HG03196 (cell line): ENCODE measurements around the gene SIK3.

ENCODE experiments used
- ATAC-seq: cut with Tn5 transposase; IDR thresholded peaks from one replicate; pipeline ENCODE4 v1.9.1; 2021; ENCODE audit not compliant: unreplicated experiment

Gene SIK3

GRCh38 chr11:116871248-116871647 is 227.0 kb downstream of the SIK3 start:
- no peak for ATAC-seq

- ATAC-seq: no peak
Observed at GRCh38 chr11:116870054-116870453, 228.2 kb downstream of the SIK3 start.

- no peak for ATAC-seq
Observed at GRCh38 chr11:116869610-116870009, 228.6 kb downstream of the SIK3 start.

GRCh38 chr11:116868066-116868465 is 230.2 kb downstream of the SIK3 start:
- ATAC-seq: no peak

- no peak for ATAC-seq
Observed at GRCh38 chr11:116867619-116868018, 230.6 kb downstream of the SIK3 start.

GRCh38 chr11:116866804-116867455 is 231.3 kb downstream of the SIK3 start:
- no peak for ATAC-seq

GRCh38 chr11:116865696-116866095 is 232.5 kb downstream of the SIK3 start:
- ATAC-seq: no peak

GRCh38 chr11:116864531-116864930 is 233.7 kb downstream of the SIK3 start:
- ATAC-seq: no peak

GRCh38 chr11:116862951-116863350 is 235.3 kb downstream of the SIK3 start:
- no peak for ATAC-seq

GRCh38 chr11:116862185-116862584 is 236.0 kb downstream of the SIK3 start:
- ATAC-seq: no peak

GRCh38 chr11:116861539-116861938 is 236.7 kb downstream of the SIK3 start:
- ATAC-seq: no peak

GRCh38 chr11:116860303-116860702 is 237.9 kb downstream of the SIK3 start:
- ATAC-seq: no peak

- no peak for ATAC-seq
Observed at GRCh38 chr11:116859175-116859574, 239.1 kb downstream of the SIK3 start.

- no peak for ATAC-seq
Observed at GRCh38 chr11:116857936-116858335, 240.3 kb downstream of the SIK3 start.

- ATAC-seq: no peak
Observed at GRCh38 chr11:116857316-116857715, 240.9 kb downstream of the SIK3 start.

GRCh38 chr11:116856423-116856822 is 241.8 kb downstream of the SIK3 start:
- no peak for ATAC-seq

- no peak for ATAC-seq
Observed at GRCh38 chr11:116855413-116855812, 242.8 kb downstream of the SIK3 start.

GRCh38 chr11:116853461-116854073 is 244.7 kb downstream of the SIK3 start:
- ATAC-seq: peak; percentile 82

- no peak for ATAC-seq
Observed at GRCh38 chr11:116852261-116853031, 245.8 kb downstream of the SIK3 start.

- no peak for ATAC-seq
Observed at GRCh38 chr11:116851626-116852025, 246.6 kb downstream of the SIK3 start.

- ATAC-seq: no peak
Observed at GRCh38 chr11:116849486-116849885, 248.7 kb downstream of the SIK3 start.

GRCh38 chr11:116849060-116849459 is 249.2 kb downstream of the SIK3 start:
- no peak for ATAC-seq
